ENCODE measurements around the gene SMIM32.

GRCh38 chr5:136206361-136206760, 13.4 kb upstream of the SMIM32 start:
- TF ChIP-seq, protein P1, sequence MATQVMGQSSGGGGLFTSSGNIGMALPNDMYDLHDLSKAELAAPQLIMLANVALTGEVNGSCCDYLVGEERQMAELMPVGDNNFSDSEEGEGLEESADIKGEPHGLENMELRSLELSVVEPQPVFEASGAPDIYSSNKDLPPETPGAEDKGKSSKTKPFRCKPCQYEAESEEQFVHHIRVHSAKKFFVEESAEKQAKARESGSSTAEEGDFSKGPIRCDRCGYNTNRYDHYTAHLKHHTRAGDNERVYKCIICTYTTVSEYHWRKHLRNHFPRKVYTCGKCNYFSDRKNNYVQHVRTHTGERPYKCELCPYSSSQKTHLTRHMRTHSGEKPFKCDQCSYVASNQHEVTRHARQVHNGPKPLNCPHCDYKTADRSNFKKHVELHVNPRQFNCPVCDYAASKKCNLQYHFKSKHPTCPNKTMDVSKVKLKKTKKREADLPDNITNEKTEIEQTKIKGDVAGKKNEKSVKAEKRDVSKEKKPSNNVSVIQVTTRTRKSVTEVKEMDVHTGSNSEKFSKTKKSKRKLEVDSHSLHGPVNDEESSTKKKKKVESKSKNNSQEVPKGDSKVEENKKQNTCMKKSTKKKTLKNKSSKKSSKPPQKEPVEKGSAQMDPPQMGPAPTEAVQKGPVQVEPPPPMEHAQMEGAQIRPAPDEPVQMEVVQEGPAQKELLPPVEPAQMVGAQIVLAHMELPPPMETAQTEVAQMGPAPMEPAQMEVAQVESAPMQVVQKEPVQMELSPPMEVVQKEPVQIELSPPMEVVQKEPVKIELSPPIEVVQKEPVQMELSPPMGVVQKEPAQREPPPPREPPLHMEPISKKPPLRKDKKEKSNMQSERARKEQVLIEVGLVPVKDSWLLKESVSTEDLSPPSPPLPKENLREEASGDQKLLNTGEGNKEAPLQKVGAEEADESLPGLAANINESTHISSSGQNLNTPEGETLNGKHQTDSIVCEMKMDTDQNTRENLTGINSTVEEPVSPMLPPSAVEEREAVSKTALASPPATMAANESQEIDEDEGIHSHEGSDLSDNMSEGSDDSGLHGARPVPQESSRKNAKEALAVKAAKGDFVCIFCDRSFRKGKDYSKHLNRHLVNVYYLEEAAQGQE (IDR thresholded peaks at IDR 0.05; ENCODE audit: insufficient replicate concordance, low read depth) = no peak
- TF ChIP-seq, protein P2, sequence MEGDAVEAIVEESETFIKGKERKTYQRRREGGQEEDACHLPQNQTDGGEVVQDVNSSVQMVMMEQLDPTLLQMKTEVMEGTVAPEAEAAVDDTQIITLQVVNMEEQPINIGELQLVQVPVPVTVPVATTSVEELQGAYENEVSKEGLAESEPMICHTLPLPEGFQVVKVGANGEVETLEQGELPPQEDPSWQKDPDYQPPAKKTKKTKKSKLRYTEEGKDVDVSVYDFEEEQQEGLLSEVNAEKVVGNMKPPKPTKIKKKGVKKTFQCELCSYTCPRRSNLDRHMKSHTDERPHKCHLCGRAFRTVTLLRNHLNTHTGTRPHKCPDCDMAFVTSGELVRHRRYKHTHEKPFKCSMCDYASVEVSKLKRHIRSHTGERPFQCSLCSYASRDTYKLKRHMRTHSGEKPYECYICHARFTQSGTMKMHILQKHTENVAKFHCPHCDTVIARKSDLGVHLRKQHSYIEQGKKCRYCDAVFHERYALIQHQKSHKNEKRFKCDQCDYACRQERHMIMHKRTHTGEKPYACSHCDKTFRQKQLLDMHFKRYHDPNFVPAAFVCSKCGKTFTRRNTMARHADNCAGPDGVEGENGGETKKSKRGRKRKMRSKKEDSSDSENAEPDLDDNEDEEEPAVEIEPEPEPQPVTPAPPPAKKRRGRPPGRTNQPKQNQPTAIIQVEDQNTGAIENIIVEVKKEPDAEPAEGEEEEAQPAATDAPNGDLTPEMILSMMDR (IDR thresholded peaks at IDR 0.05; ENCODE audit: insufficient read depth, low read length) = no peak
- no peak for TF ChIP-seq POLR2AphosphoS5 (IDR thresholded peaks at IDR 0.05; ENCODE audit: low read depth)
